HG02970 (cell line): Measurements from ENCODE around the gene GRID2.

Experiments used
- ATAC-seq: cut with Tn5 transposase; IDR thresholded peaks from one replicate; pipeline ENCODE4 v1.9.1; 2021; ENCODE audit warnings: mild to moderate bottlenecking, moderate library complexity, moderate number of reproducible peaks; ENCODE audit not compliant: unreplicated experiment, low FRiP score

The GRID2 gene

GRCh38 chr4:93169966-93170365, 866.2 kb downstream of the GRID2 start:
- ATAC-seq: no peak

GRCh38 chr4:93174598-93174997, 870.8 kb downstream of the GRID2 start:
- no peak for ATAC-seq

GRCh38 chr4:93178279-93178678, 874.5 kb downstream of the GRID2 start:
- no peak for ATAC-seq

GRCh38 chr4:93179044-93179443, 875.3 kb downstream of the GRID2 start:
- ATAC-seq: no peak

- ATAC-seq: no peak
Measured at GRCh38 chr4:93182722-93183121, 879.0 kb downstream of the GRID2 start.

GRCh38 chr4:93183576-93183975, 879.8 kb downstream of the GRID2 start:
- ATAC-seq: no peak

- ATAC-seq: no peak
Measured at GRCh38 chr4:93184053-93184452, 880.3 kb downstream of the GRID2 start.

GRCh38 chr4:93186846-93187245, 883.1 kb downstream of the GRID2 start:
- ATAC-seq: no peak

GRCh38 chr4:93187466-93187865, 883.7 kb downstream of the GRID2 start:
- no peak for ATAC-seq

GRCh38 chr4:93187892-93188291, 884.1 kb downstream of the GRID2 start:
- ATAC-seq: no peak

GRCh38 chr4:93199492-93199891, 895.7 kb downstream of the GRID2 start:
- ATAC-seq: no peak

- ATAC-seq: no peak
Measured at GRCh38 chr4:93201471-93202096, 897.8 kb downstream of the GRID2 start.

GRCh38 chr4:93203708-93204107, 899.9 kb downstream of the GRID2 start:
- no peak for ATAC-seq

- ATAC-seq: no peak
Measured at GRCh38 chr4:93212250-93212649, 908.5 kb downstream of the GRID2 start.

- ATAC-seq: no peak
Measured at GRCh38 chr4:93216646-93217045, 912.9 kb downstream of the GRID2 start.

GRCh38 chr4:93217431-93217830, 913.7 kb downstream of the GRID2 start:
- ATAC-seq: no peak

GRCh38 chr4:93221771-93222170, 918.0 kb downstream of the GRID2 start:
- ATAC-seq: no peak

GRCh38 chr4:93228021-93228420, 924.3 kb downstream of the GRID2 start:
- ATAC-seq: no peak

GRCh38 chr4:93232883-93233282, 929.1 kb downstream of the GRID2 start:
- ATAC-seq: no peak

GRCh38 chr4:93237521-93237920, 933.8 kb downstream of the GRID2 start:
- ATAC-seq: no peak

GRCh38 chr4:93243262-93243661, 939.5 kb downstream of the GRID2 start:
- no peak for ATAC-seq

GRCh38 chr4:93261207-93261606, 957.4 kb downstream of the GRID2 start:
- ATAC-seq: no peak

- ATAC-seq: no peak
Measured at GRCh38 chr4:93263166-93263565, 959.4 kb downstream of the GRID2 start.
